Heart left ventricle (tissue), 13 donors: ENCODE measurements around the gene RNF167.
A peak's percentile ranks its signal among the peaks of the same experiment; 100 is the strongest.

Experiments used
- CTCF ChIP-seq, 12 donors: fragments of 200-600 bp; sonication (generic) in 4 of 12; IDR thresholded peaks; one replicate each; pipeline versions ENCODE4 v1.5.0 to v1.8.0; 2018 to 2022; ENCODE audit warnings: antibody characterized with exemption in 12 of 12, mild to moderate bottlenecking in 5 of 12
- POLR2A ChIP-seq, 2 donors: fragments of 450-650 bp; IDR thresholded peaks; one replicate each; pipeline ENCODE4 v1.6.1; 2017; ENCODE audit warnings: antibody characterized with exemption in 2 of 2, mild to moderate bottlenecking in 2 of 2, moderate library complexity in 2 of 2
- donor health status: ischemic (EF 13 %, LVEDD 7.1; RV severe dilation, severe dysfunction).
- donor health status: DM: no; HTN: yes; CAD: no.
- donor health status: DM: no; HTN: no; CAD: no.
- donor health status: ischemic (EF 25% LVEDD 6.9; RV normal size, moderate dysfunction).
- donor health status: ischemic (EF 25% LVEDD 5.7; RV mildly dilated, moderate dysfunction).
- donor health status: ischemic (EF 35%, LVEDD 5.7; RV mildly dilated, moderate dysfunction).
- donor health status: nonischemic (EF 11% LVEDD 7.7; RV severe dilation, severe dysfunction).
- donor health status: DM: yes; HTN: yes; CAD: no.
- donor health status: PGD.
- donor health status: ischemic (EF 29% LVEDD 5.4; RV normal size, mild dysfunction).
- donor health status: nonischemic (EF 23%, LVEDD 6.1; RV moderate dilation, normal function).

DNA sequence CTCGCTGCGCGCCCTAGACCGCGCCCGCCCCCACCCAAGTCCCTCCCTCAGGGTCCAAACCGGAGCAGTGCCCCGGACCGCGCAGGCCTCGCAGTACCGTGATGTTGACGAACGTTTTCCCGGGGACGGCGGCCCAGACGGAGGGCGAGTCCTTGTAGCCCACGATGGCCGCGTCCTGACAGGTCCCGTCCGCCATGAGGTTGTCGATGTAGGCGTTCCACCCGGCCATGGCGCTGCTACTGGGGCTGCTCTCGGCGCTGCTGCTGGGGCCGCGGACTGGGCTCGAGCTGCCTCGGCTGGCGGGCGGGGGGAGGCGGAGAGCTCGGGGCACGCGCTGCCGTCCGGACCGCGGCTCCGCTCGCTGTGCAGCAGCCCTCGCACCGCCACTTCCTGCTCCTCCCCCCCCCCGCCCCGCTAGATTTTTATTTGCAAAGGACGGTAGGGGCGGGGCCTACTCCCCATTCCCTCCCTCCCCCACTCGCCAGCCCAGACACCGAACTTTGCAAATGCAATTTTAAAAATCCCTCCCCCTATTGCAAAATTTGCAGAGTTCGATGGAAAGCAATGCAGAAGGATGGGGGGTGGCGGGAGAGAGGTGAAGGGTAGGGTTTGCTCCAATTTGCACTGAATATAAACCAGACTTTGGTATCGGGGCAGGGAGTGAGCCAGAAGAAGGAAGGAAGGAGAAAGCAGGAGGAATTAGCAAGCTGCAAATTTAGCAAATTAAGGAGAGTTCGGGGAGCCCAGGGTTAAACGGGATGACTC, 8.3 kb downstream of the RNF167 start, which contains the start of gene PFN1:
- TF ChIP-seq CTCF (IDR thresholded peaks at IDR 0.05) = no peak
- TF ChIP-seq POLR2A (IDR thresholded peaks at IDR 0.05) = peak in 1 of 2 donors; percentile 94
